ENCODE results near the gene PSMD7.

PSMD7 gene

GRCh38 chr16:74277974-74278373, 18.6 kb upstream of the PSMD7 start:
- H3K27ac ChIP-seq: no peak overlapping the region
- ChIA-PET POLR2A (ENCODE audit: low non-redundant PET) (no interaction called here), CTCF (interaction anchor here (0.6 kb wide), 1 partner anchor 1794 kb away, joined by 3 read pairs; no protein-coding TSS in a partner anchor)
- TF ChIP-seq CTCF (conservative IDR thresholded peaks at IDR 0.05; ENCODE audit: low read depth): no peak
- DNase-seq (ENCODE audit: low spot score): no peak

GRCh38 chr16:74279266-74279665, 17.3 kb upstream of the PSMD7 start:
- TF ChIP-seq CTCF (conservative IDR thresholded peaks at IDR 0.05; ENCODE audit: low read depth): no peak

GRCh38 chr16:74279805-74280204, 16.8 kb upstream of the PSMD7 start:
- H3K27ac ChIP-seq: no peak overlapping the region
- no peak for TF ChIP-seq CTCF (conservative IDR thresholded peaks at IDR 0.05; ENCODE audit: low read depth)
- DNase-seq (ENCODE audit: low spot score): no peak
- POLR2A ChIA-PET (ENCODE audit: low non-redundant PET): no interaction called here
- CTCF ChIA-PET: no interaction called here

More at GRCh38 chr16:74279266-74279665, 17.3 kb upstream of the PSMD7 start:
- POLR2A ChIA-PET (ENCODE audit: low non-redundant PET): no interaction called here
- no peak for DNase-seq (ENCODE audit: low spot score)
- CTCF ChIA-PET: interaction anchor here (0.6 kb wide), 2 partner anchors 586 to 1001 kb away, joined by 3 to 4 read pairs; no protein-coding TSS in a partner anchor
- no peak overlapping the region for H3K27ac ChIP-seq

GRCh38 chr16:74280448-74280847, 16.2 kb upstream of the PSMD7 start:
- H3K27ac ChIP-seq: no peak overlapping the region
- DNase-seq (ENCODE audit: low spot score): no peak
- POLR2A ChIA-PET (ENCODE audit: low non-redundant PET): no interaction called here
- TF ChIP-seq CTCF (conservative IDR thresholded peaks at IDR 0.05; ENCODE audit: low read depth): no peak
- CTCF ChIA-PET: no interaction called here

GRCh38 chr16:74281300-74281699, 15.3 kb upstream of the PSMD7 start:
- POLR2A ChIA-PET (ENCODE audit: low non-redundant PET): no interaction called here
- CTCF ChIA-PET: no interaction called here
- DNase-seq (ENCODE audit: low spot score): no peak
- no peak overlapping the region for H3K27ac ChIP-seq
- no peak for TF ChIP-seq CTCF (conservative IDR thresholded peaks at IDR 0.05; ENCODE audit: low read depth)

GRCh38 chr16:74283716-74284115, 12.9 kb upstream of the PSMD7 start:
- POLR2A ChIA-PET (ENCODE audit: low non-redundant PET): no interaction called here
- DNase-seq (ENCODE audit: low spot score): no peak
- CTCF ChIA-PET: interaction anchor here (0.6 to 0.7 kb wide), 2 partner anchors 150 to 732 kb away, joined by 3 to 4 read pairs; no protein-coding TSS in a partner anchor
- no peak for TF ChIP-seq CTCF (conservative IDR thresholded peaks at IDR 0.05; ENCODE audit: low read depth)
- H3K27ac ChIP-seq: no peak overlapping the region

GRCh38 chr16:74288065-74288464, 8.5 kb upstream of the PSMD7 start:
- CTCF ChIA-PET: interaction anchor here (0.6 kb wide), 1 partner anchor 710 kb away, joined by 3 read pairs; no protein-coding TSS in a partner anchor
- no peak for DNase-seq (ENCODE audit: low spot score)
- TF ChIP-seq CTCF (conservative IDR thresholded peaks at IDR 0.05; ENCODE audit: low read depth): no peak
- no peak overlapping the region for H3K27ac ChIP-seq
- POLR2A ChIA-PET (ENCODE audit: low non-redundant PET): no interaction called here

All from RWPE1 (cell line).